Hepatic stellate cell (primary cell): ENCODE measurements around the gene FAM13B.
"Not testable (repeated sequence)": the region's sequence is repeated elsewhere in the genome, so short reads cannot be mapped to it uniquely, and the experiment has no call there.

ENCODE experiments used
- DNase-seq: peaks from one replicate; pipeline ENCODE4 v3.0.0; 2011; ENCODE audit warnings: low spot score

The FAM13B gene

GRCh38 chr5:138033907-138034306, 1.0 kb upstream of the FAM13B start:
- DNase-seq: peak; percentile 60

- peak; percentile 11 for DNase-seq
Observed at GRCh38 chr5:138033386-138033808, 518 bp upstream of the FAM13B start.

DNA sequence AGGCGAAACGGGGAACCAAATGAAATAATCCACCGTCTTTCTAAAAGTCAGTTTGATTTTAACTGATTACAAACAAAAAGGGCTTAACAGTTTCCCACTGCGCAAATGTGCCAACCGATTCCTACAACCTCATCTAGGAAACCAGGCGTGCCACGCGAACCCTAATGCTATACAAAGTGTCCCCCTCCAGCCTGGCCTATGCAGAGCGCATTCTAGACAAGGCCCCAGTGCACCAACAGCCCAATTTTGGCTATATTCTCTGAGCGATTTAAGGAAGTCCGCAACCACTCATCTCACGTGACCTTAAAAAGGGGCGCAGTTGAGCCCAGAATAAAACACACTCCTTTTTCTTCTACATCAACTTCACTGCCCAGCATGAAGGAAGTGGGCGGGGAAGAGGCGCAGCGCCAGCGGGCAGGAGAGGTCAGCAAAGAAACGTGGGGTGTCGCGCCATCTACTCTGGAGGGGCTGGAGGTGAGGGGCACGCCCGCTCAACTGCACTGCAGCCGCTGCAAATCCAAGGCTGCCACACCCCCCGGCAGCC, 779 bp downstream of the FAM13B start:
- DNase-seq: no peak

- no peak for DNase-seq
Observed at GRCh38 chr5:138029944-138030343, 2.9 kb downstream of the FAM13B start.

DNA sequence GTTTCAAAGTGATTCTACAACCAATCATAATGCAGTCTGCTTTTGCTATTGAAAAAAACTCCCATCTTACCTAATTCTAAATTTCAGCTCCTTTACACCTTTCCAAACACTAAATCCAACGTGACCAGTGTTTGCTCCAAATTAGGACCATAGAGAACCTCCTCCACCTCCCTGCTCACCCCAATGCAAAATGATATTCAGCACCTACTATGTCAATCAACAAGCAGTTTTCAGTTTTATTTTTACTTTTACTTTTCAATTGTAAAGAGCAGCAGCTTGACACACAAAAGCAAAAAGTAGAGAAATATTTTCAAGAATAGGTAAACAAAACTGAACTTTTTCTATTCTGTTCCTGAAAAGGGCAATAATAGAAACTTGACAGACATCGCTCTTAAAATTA, 3.4 kb downstream of the FAM13B start:
- DNase-seq: no peak

GRCh38 chr5:138028971-138029365, 3.9 kb downstream of the FAM13B start:
- DNase-seq: no peak

- DNase-seq: not testable (repeated sequence)
Observed at GRCh38 chr5:138028262-138028970, 4.5 kb downstream of the FAM13B start.

DNA sequence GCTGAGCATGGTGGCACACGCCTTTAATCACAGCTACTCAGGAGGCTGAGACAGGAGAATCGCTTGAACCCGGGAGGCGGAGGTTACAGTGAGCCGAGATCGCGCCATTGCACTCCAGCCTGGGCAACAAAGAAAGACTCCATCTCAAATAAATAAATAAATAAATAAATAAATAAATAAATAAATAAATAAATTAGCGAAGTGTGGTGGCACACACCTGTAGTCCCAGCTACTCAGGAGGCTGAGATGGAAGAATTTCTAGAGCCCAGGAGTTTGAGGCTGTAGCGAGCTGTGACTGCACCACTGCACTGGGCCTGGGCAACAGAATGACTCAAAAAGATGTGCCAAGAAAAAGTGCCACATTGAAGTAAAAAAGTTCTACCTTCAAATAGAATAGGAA, 6.1 kb downstream of the FAM13B start:
- not testable (repeated sequence) for DNase-seq

GRCh38 chr5:138025285-138025684, 7.6 kb downstream of the FAM13B start:
- DNase-seq: no peak

DNA sequence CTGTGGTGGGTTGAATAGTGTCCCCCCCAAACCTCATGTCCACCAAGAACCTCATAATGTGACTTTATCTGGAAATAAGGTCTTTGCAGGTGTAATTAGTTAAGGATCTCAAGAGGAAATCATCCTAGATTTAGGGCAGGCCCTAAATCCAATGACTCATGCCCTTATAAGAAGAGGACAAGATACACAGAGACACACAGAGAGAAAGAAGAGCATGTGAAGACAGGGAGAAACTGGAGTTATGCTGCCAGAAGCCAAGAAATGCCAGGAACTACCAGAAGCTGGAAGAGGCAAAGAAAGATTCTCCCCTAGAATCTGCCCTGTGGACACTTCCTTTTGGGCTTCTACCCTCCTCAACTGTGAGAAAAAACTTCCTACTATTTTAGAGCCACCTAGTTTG, 8.8 kb downstream of the FAM13B start:
- no peak for DNase-seq

DNA sequence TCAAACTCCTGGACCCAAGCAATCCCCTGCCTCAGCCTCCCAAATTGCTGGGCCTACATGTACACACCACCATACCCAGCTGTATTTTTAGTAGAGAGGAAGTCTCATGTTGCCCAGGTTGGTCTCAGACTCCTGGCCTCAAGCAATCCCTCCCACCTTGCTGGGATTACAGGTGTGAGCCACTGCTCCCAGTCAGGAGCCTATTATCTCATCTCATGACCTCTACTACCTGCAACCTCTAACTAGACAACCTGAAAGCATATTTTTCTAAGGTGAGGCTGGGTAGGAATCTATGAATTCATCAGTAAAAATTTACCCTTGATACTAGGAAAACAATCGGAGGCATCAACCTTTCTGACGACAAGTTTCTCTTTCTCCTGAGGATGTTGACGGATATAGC, 10.0 kb downstream of the FAM13B start:
- DNase-seq: no peak

GRCh38 chr5:138021771-138022170, 11.1 kb downstream of the FAM13B start:
- no peak for DNase-seq

GRCh38 chr5:138018849-138019248, 14.0 kb downstream of the FAM13B start:
- no peak for DNase-seq

DNA sequence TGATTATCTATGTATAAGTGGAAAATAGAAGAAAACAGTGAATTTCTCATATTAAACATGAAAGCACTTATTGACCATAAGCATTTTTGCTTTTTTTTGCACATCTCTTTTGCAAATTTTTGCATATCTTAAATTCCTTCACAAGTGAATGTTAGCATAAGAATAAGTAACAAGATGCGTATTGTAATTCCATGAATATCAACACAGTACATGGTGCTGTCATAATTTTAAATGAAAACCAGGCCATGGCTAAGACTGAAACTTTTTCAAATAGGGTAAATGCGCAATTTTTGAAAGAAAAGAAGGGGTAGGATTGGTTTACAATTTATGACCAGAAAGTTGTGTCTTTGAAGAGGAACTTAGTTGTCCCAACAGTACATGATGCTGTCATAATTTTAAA, 17.0 kb downstream of the FAM13B start:
- DNase-seq: no peak

DNA sequence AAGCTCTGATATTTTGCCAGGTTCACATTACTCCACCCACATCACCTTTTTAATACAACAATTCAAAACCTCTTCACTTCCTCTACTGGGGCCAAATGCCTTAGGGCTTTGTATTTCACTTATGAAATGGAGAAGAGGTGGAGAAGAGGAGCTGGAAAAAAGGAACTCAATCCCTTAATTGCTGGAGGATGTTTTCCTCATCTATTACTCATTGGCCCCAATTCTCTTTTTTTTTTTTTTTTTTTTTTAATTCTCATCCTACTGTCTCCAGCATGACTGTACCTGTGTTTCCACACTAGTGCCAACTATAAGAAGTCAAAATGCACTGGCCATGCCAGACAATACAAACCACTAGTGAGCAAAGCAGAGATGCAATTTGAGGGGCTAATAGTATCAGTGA, 20.9 kb downstream of the FAM13B start:
- DNase-seq: no peak

DNA sequence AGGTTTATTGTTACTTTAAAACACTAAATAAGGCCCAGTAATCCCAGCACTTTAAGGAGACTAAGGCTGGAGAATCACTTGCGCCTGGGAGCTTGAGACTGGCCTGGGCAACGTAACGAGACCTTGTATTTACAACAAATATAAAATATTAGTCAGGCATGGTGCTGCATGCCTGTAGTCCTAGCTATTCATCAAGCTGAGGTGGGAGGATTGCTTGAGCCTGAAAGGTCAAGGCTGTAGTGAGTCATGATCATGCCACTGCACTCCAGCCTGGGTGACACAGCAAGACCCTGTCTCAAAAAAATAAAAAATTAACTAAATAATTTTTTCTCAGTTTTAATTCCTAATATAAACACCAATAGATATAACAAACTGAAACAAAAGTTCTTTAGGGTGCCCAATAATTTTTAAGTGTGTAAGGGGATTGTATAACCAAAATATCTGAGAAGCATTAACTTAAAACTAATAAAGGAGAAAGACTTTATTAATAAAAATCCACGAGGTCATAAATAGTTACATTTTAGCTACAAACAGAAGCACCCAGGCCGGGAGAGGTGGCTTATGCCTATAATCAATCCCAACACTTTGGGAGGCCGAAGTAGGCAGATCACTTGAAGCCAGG, 32.7 kb downstream of the FAM13B start:
- no peak for DNase-seq

GRCh38 chr5:137997726-137998213, 35.1 kb downstream of the FAM13B start:
- no peak for DNase-seq

DNA sequence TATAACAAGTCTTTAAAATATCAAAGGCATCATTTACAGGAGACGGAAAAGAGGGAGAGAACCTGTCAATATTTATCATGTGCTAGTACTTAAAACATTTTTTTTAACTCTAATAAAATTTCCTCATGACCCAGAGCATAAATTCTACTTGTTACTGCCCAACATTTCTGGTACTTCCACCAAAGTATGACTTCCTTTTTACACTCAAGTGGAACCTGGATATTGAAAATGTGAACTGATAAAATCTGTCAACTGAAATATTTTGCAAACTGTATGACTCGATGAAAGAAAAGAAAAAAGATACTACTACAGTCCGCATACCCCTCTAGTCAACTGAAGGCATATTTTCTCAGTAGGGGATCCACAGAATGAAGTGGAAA, 37.1 kb downstream of the FAM13B start:
- no peak for DNase-seq

- DNase-seq: no peak
Observed at GRCh38 chr5:137995077-137995748, 37.7 kb downstream of the FAM13B start.

DNA sequence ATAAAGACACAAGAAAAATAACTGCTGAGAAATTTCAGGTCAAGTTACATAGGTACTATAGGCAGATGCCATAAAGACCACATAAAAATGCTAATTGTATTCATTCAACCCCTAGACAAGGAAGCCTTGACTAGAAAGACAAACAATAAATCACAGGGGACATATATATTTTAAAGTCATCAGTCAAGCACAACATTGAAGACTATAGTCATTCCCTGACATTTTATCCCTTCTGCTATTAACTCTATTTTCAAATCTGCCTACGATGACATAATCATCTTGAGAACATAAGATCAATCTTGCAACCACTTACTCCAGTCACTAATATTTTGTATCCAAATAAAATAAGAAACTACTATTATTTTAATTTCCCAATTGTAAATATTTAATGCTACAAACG, 38.3 kb downstream of the FAM13B start:
- DNase-seq: no peak

DNA sequence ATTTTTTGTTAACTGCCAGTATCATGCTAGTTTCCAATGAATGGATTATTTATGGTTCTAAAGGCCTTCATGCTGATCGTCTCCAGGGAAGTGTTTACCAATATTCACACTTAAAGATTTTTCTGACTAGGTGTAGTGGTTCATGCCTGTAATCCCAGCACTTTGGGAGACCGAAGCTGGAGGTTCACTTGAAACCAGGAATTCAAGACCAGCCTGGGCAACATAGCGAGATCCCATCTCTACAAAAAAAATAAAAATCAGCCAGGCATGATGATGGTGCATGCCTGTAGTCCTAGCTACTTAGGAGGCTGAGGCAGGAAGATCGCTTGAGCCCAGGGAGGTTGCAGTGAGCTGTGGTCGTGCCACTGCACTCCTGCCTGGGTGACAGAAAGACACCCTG, 43.5 kb downstream of the FAM13B start:
- DNase-seq: no peak

DNA sequence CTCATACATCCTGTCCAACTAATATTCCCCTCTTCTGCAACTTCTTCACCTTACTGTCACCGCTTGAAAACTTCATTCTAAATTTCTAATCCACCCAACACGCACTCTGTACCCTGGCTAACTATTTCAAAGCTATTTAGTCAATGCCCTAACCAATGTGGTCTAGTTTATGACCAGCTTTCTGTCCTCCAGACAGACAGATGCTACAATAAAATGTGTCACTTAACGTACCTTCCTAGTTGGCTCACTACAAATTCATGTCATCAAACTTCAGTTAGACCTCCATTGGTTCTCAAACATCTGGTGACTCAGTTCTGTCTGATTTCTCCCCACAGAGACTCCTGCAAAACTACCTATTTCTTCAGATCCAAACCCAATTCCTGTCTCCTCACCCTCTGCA, 57.7 kb downstream of the FAM13B start:
- DNase-seq: no peak

DNA sequence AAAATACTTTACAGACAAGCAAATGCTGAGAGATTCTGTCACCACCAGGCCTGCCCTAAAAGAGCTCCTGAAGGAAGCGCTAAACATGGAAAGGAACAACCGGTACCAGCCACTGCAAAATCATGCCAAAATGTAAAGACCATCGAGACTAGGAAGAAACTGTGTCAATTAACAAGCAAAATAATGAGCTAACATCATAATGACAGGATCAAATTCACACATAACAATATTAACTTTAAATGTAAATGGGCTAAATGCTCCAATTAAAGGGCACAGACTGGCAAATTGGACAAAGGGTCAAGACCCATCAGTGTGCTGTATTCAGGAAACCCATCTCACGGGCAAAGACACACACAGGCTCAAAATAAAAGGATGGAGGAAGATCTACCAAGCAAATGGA, 62.5 kb downstream of the FAM13B start:
- DNase-seq: not testable (repeated sequence)
